GM19025 (cell line): ENCODE data around the gene SHANK2.

Source experiments
- ATAC-seq: cut with Tn5 transposase; IDR thresholded peaks from one replicate; pipeline ENCODE4 v1.9.1; 2021; ENCODE audit warnings: mild to moderate bottlenecking, low read depth, moderate library complexity; ENCODE audit not compliant: unreplicated experiment

Gene SHANK2

DNA sequence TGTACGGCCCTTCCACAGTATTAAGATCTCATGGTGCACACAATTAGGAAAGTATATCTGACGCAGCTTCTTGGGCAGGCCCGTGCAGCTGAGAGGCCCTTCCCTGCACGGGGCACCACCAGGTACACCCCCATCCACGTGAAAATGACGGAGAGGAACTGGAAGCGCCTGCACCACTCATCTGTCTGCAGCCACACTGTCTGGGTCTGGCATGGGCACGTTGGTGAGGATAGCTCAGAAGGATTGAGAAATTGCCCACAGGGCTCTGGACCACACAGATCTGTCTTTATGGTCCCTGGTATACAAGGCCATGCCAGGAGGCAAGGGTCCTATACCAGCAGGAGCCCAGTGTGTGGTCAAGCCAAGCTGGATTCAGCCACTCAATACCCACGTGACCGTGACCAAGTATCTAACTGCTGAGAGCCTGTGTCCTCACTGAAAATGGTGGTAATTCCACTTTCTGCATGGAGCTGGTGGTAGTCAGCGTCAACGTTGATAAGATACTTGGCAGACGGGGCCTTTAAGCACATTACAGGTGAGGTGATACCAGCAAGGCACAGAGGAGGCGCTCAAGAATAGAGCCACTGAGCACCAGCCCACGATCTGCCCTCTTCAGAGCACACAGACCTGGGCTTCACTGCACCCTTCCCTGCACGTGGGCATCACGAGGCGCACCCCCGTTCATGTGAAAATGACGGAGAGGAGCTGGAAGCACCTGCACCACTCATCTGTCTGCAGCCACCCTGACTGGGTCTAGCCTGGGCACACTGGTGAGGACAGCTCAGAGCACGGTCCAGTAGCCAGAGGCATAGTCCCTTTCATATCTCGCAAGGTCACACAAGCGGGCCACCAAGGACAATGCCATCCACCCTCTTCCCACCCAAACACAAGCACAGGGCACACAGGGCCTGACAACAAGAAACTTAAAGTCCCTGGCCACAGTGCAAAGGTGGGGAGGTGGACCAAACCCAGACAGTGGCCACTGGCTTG lies 28.4 kb downstream of the SHANK2 start:
- ATAC-seq = no peak

DNA sequence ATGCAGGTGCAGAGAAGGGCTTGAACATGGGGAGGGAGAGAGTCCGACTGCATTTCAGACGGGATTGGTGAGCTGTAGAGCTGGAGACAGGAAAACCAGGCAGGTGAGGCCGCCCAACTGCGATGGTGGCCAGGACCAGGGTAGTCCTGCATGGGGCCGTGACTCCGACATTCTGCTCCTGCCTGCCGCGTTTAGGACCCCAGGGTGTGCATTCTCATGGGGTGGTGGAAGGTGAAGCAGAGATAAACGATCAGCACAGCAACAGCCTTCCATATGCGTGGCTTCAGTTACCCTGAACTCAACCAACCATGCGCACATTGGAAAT lies 29.3 kb downstream of the SHANK2 start:
- ATAC-seq = no peak

DNA sequence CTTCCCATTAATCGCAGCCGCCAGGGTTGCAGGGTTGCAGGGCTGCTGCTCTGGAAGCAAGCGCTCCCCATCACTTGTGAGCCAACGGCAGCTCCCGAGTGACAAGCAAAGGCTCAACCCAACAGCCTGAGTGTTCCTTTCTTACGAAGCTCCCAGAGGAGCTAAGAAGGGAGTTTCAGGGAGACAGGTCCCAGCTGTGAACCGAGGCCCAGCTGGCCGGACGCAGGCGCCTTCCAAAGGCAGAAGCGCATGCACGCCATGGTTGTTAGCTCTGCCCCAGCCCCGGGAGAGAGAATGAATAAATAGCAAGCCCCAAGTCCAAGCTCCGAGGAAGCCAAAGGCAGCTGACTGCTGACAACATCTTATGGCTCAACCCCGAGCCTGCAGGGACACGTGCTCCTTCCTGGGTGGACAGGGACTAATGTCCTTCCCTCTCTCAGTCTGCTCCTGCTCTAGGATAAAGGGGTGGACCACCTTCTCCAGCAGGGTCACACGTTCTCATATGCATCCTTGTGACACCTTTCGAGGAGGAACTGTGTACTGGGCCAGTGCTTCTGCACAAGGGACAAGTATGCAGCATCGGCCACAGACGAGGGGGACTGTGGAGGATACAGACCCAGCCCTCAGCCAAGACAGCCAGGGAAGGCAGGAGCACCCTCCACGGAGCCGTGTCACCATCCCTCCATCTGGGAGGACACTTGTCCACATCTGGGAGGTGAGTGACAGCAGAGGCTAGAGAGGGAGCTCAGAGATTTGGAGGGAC lies 29.9 kb downstream of the SHANK2 start:
- ATAC-seq = no peak

DNA sequence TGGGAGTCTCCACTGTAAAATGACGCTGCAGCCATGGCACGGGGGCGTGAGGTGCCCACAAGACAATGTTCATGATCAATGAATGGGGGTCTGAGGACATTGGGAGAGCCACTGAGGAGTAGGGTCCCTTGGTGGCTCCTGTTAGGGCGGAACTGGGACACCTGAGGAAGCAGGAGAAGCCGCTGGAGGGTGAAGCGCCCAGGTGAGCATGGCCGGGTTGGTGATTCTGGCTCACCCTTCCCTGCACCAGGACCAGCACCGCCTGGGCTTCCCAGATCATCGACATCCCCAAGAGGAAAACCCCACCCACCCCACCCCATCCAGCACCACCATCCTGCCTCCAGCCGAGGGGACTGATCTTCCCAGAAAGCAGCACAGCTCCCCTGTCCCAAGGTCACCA lies 30.6 kb downstream of the SHANK2 start:
- no peak for ATAC-seq

DNA sequence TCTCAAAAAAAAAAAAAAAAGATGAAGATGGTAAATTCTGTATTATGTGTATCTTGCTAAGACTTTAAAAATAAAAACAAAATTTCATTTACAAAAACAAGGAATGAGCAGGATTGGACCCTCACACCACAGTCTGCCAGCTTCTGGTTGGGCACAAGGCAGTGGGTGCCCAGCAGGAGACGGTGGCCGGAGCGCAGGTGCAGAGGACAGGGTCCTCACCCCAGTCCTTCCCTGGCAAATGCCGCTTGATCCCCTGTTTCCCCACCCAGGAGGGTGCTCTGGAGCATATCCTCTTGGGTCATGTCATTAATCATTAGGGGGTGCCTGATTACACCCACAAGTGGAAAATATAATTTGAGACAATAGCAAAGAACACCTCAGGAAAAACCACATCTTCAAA lies 31.2 kb downstream of the SHANK2 start:
- ATAC-seq = no peak

DNA sequence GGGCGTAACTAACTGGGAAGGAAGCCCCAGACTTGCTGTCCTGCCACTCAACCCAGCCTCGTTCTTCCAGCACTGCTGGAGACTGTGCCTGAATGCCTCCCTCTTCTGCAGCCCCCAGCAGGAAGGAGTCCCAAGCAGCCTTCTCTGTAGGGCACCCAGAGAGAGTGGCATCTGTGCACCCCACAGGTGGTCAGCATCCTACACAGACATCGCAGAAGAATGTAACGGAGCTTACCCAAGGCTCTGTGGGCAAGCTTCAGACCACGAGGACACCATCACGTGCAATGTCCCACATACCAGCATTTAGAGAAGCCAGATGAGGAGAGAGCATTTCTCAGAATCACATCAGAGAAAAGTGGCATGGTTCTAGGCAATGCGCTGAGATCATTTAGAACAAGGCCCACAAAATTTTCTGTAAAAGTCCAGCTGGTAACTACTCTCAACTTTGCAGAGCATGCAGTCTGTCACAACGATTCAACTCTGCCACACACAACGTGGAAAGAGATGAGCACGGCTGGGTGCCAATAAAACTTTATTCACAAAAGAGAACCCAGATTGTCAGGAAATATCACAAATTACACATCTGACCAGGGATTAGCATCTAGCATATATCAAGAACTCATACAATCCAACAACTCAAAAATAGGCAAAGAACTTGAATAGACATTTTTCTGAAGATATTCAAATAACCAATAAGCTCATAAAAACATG lies 33.4 kb downstream of the SHANK2 start:
- no peak for ATAC-seq

DNA sequence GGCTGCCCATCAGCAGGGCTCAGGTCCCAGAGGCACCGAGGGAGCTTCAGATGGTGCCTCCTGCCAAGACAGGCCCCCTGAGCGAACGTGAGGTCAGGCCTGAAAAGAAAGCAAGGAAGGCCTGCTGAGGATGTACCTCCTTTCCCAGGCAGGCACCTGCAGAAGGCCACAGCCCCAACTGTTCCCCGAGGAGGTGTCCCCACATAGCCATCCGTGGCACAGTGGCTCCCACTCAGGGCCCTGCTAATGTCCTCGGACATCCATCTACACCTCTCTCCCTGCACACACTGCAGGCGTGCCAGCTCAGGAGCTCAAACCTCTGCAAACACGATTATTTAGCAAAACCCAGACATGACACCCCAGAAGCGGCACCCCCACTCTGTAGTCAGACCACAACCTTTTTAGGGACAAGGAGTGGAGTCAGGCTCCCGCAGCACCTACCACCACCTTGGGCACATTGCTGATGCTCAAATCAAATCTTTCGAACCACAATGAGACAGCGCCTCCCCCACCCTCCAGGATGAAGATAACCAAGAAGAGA lies 36.9 kb downstream of the SHANK2 start:
- ATAC-seq = no peak

DNA sequence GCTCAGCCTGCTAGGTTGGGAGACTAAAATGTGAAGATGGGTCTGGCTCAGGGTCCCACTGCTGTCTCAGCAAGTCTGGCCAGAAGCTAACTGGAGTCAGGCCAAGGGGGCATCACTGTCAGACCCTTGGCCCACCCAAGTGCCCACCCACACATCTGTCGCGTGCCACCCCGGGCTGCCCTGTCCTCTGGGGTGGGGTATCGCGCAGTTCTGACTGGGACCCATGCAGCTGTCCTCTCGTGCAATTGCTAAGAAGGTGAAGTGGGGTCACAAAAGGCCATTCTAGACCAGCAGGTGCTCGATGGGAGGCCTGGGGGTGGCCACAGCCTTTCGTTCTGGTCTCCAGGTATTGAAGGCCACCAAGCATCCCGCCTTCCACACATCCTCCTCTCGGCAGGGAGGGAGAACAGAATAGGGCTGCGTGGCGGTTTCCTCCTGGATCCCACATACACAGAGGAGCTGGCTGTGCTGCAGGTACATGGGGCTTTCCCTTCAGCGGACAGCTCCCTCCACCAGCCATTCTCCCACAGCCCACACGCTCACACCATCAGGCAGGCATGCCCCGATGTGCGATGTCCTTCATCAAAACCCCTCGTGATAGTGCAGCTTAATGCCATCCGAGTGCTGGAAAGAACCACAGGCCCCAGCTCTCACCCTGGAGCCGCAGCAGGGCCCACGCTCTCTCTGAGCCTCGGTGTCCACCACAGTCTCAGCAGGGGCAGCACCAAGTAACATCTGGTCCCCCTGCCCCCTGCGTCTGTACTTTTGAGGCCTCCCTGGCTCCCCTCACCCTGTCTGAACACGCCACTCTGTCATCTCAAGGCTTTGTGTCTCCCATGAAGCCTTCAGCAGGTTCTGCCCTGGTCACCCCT lies 37.6 kb downstream of the SHANK2 start:
- no peak for ATAC-seq

DNA sequence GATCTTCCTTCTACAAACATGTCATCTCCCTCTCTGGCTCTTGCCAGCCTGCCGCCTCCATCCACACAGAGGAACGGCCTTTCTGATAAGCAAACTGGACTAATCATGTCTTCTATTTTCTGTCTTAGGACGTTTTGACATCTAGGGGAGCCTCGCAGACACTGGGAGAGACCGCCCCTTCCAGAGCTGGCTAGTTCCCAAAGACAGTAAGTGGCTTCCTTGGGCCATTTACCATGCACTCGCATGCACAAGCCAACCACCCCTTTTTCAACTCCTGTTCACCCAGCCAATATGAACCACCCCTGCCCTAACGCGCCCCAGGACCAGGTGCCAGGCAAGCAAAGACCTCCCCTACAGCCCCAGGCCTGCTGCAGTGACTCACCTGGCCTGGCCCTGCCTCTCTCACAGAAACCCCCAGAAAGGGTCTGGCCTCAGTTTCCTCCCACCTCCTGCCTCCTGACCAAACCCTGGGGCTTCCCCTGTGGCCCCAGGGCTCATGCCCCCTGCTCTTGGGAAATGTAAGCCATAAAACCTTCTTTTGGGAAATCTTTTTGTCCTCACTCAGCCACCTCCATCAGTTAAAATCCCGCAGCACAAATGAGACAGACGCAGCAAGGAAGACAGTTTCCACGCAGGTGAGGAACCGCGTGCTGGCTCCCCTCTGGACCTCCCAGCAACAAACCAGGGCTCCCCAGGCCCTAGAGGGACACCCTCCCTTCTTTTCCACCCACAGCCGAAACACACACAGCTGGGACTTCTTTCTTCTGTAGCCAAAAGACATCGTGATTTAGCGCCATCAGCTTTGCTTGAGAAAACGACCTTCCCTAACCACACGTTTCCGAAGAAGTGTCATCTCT lies 38.5 kb downstream of the SHANK2 start:
- no peak for ATAC-seq

DNA sequence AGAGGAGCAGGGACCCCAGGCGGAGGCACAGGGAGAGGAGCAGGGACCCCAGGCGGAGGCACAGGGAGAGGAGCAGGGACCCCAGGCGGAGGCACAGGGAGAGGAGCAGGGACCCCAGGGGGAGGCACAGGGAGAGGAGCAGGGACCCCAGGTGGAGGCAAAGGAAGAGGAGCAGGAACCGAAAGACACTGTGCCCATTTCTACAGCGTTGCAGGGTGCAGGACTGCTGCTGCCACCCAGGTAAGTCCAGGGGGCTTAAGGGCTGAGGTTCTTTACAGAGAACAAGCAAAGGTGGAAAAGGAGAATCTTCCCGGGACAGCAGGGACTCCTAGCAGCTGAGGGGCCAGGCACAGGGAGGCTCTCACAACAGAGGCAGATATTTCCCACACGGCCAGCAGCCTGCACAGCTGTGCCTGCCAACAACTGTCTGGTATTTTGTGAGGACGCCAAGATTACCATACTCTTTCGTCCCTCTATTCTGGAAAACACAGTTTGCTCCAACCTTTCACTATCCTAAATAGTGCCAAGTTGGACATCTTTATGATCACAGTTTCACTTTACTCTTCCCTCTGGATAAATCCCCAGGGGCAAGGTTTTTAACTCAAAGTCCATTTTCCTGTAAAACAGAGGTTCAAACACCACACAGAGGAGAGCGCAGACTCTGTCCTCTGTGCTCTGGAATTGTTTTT lies 39.4 kb downstream of the SHANK2 start:
- ATAC-seq = no peak

DNA sequence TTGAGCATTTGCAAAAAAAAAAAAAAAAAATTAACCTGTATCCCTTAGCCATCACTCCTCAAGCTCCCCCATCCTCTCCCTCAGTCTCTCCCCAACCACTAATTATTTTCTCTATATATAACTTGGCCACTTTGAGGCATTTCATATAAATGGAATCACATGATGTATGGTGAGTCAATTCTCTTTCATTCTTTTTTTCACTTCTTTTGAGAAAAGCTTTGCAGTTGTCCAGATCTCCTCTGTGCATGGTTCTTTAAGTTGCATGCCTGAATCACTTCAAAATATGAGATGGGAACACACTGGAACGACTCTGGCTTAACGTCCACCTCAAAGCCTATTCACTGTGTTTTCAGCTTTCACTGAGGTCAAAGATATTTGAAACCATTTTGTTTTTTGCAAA lies 40.7 kb downstream of the SHANK2 start:
- no peak for ATAC-seq

DNA sequence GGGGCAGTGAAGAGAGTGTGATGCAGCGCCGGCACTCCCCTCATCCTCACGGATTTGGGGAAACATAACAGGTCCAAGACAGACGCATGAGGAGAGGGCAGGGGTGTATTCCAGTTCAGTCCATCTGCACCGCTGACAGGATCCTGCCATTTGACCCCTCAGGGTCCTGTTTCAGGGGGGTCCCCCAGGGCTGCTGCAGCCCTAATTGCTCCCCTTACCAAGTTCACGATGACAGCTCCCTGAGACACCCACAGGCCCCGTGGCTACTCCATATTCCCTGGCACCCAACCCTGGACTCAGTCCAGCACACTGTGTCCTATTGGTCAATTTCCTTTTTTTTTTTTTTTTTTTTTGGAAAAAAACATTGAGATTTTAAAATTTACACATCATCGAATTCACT lies 41.5 kb downstream of the SHANK2 start:
- ATAC-seq = no peak

DNA sequence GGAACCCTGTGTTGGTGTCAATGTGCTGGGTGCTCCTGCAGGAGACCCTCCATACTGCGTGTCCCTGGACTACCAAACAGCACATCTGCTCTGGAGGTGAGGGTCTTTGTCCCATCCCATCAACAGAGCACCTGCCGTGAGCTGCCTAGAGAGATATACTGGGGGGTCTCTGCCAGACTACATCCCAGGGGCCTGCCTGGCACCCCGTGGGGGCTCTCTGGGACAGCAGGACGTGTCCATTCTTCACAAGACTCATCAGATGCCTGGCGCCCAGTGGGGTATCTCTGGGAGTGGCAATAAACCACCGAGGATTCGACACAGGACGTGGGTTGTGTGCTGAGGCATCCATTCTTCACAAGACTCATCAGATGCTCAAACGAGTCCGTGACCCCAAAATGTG lies 42.7 kb downstream of the SHANK2 start:
- ATAC-seq = no peak

DNA sequence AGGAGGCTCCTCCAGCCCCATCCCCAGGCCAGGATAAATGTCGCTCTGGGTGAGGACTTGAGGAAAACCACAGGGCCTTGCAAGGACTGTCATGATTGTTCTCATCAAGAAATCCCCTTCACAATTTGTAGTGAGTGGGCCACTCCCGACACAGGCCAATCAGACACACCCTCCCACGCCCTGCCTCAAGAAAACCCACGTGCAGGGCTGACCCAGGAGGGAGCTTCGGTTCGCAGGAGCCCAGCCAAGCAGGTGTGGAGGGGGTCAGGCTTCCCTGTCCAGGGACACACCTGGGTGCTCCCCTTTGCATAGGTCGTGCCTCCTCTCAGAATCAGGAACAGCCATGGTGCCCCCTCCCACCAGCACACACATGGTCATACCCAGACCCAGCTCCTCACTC lies 43.2 kb downstream of the SHANK2 start:
- ATAC-seq = no peak

DNA sequence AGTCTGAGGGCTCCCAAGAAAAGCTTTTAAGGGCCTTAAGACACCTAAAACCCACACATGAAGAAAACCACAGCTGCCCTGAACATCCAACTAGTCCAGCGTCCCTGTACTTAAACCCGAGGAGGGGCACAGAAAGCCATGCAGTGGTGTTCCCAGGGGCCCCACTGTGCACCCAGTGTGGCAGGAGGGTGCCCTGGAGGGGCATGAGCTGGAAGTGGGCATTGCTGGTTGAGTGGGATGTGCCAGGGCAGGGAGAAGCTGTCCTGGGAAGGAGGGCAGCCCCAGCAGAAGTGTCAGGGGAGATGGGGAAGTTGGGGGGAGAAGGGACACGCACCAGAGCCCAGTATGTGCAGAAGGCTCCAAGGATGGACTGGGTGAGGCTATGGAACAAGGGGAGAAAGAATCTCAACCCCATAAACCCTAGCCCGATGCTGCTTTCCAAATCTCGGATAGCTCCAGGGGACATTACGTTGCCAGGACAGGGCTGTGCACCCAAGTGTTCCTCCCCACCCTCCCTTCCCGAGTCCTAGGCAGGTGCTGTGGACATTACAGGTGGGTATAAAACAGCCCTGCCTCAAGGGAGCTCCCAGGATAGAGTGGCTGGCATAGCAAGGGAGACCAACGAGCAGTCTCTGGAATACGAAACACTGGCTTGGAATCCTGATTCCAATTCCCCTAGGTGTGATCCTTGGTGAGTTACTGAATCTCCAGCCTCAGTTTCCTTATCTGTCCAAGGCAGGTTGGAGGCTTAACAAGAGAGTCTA lies 44.2 kb downstream of the SHANK2 start:
- no peak for ATAC-seq

DNA sequence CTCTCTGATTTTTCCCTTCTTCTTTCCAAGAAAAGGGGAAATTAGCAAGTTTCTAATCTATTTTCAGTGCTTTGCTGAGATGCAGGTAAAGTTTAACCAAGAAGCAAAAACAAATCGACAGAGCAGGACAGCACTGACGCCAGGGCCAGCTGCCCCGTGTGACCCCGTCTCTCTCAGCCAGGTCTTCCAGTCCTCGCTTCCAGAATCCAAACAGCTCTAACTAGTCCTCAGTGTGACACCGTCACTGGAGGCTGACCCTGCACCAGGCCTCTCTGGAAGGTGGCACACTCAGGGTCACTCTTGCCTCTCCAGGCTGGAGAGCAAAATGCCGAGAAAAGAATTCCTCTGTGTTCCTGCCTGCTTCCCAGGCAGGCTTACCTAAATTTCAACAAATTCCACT lies 44.8 kb downstream of the SHANK2 start:
- no peak for ATAC-seq

DNA sequence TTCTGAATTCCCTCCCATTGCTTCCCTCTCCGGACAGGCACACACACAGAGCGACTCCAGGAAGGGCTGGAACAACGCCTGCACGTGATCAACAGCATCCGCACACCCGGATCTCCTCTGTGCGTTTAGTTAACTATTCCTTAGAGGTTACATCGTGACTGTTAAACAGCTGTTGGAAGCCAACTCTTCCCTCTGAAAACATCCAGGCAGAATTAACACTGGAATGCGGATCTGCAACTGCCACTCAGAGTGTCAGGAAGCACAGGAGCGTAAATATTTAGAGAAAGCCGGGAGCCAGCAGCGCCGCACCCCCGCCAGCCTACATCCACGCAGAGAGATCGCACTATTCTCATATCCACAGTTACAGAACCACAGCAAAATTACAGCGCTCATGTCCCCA lies 46.2 kb downstream of the SHANK2 start:
- ATAC-seq = no peak
